Measurements from ENCODE around the gene CHI3L2. TPM values are rescaled to one million over a fixed set of nuclear protein-coding genes. Genes with fewer than 3 reads are reported as not detected.
A peak's percentile ranks its signal among the peaks of the same experiment; 100 is the strongest.

The CHI3L2 gene
- total RNA-seq, 2 experiments from 2014 or later = 9.2 to 10.4 TPM

GRCh38 chr1:111232134-111232533, 4.6 kb downstream of the CHI3L2 start:
- DNase-seq (no peak), ATAC-seq (no peak)
- no peak overlapping the region for H3K27ac Mint-ChIP-seq
- H3K4me1 Mint-ChIP-seq (ENCODE audit: low read depth) = peaks cover 43% of the 10 kb centered on the region
- H3K4me3 Mint-ChIP-seq = no peak overlapping the region
- TF ChIP-seq CTCF (IDR thresholded peaks at IDR 0.05) = no peak
- H3K36me3 Mint-ChIP-seq (ENCODE audit: low read depth) = peaks cover 10% of the 10 kb centered on the region
- ChIA-PET POLR2A (interaction anchor here (0.6 to 1.6 kb wide), 3 partner anchors 12 to 93 kb away, joined by 3 to 4 read pairs (median 3); partner anchors contain the start of gene DRAM2), CTCF (interaction anchor here (1.1 to 1.6 kb wide), 2 partner anchors 39 to 168 kb away, joined by 3 to 5 read pairs; no protein-coding TSS in a partner anchor)
- intact Hi-C loops (cut with micrococcal nuclease) = no loop called here
- H3K27me3 Mint-ChIP-seq = no peaks in the 10 kb centered on the region
- H3K9me3 Mint-ChIP-seq = peaks cover 2% of the 10 kb centered on the region

- H3K27me3 Mint-ChIP-seq = no peaks in the 10 kb centered on the region
- DNase-seq (no peak), ATAC-seq (no peak)
- peaks cover 25% of the 10 kb centered on the region for H3K4me1 Mint-ChIP-seq (ENCODE audit: low read depth)
- ChIA-PET POLR2A (no interaction called here), CTCF (no interaction called here)
- H3K36me3 Mint-ChIP-seq (ENCODE audit: low read depth) = peaks cover 13% of the 10 kb centered on the region
- intact Hi-C loops (cut with micrococcal nuclease) = no loop called here
- no peak overlapping the region for H3K27ac Mint-ChIP-seq
- H3K4me3 Mint-ChIP-seq = no peak overlapping the region
- no peak for TF ChIP-seq CTCF (IDR thresholded peaks at IDR 0.05)
- H3K9me3 Mint-ChIP-seq = peaks cover 2% of the 10 kb centered on the region
These were observed 6.7 kb downstream of the CHI3L2 start for GRCh38 chr1:111234258-111234657.

GRCh38 chr1:111234866-111235265, 7.4 kb downstream of the CHI3L2 start:
- H3K4me3 Mint-ChIP-seq = no peak overlapping the region
- intact Hi-C loops (cut with micrococcal nuclease) = no loop called here
- ChIA-PET POLR2A (no interaction called here), CTCF (interaction anchor here (0.6 to 2.5 kb wide), 2 partner anchors 12 to 111 kb away, joined by 3 to 10 read pairs; no protein-coding TSS in a partner anchor)
- no peak for TF ChIP-seq CTCF (IDR thresholded peaks at IDR 0.05)
- H3K27me3 Mint-ChIP-seq = no peaks in the 10 kb centered on the region
- no peak for DNase-seq
- H3K4me1 Mint-ChIP-seq (ENCODE audit: low read depth) = peaks cover 22% of the 10 kb centered on the region
- peak; percentile 51 for ATAC-seq
- H3K27ac Mint-ChIP-seq = no peak overlapping the region
- H3K9me3 Mint-ChIP-seq = peaks cover 2% of the 10 kb centered on the region
- peaks cover 13% of the 10 kb centered on the region for H3K36me3 Mint-ChIP-seq (ENCODE audit: low read depth)

GRCh38 chr1:111236379-111236778, 8.9 kb downstream of the CHI3L2 start:
- Mint-ChIP-seq H3K27ac (no peak overlapping the region), H3K4me1 (ENCODE audit: low read depth) (peaks cover 10% of the 10 kb centered on the region), H3K36me3 (ENCODE audit: low read depth) (peaks cover 6% of the 10 kb centered on the region), H3K9me3 (no peaks in the 10 kb centered on the region), H3K27me3 (no peaks in the 10 kb centered on the region), H3K4me3 (no peak overlapping the region)
- CTCF ChIA-PET = interaction anchor here (1.2 to 2.5 kb wide), 2 partner anchors 13 to 21 kb away, joined by 3 to 10 read pairs; no protein-coding TSS in a partner anchor
- ATAC-seq (no peak), DNase-seq (no peak)
- TF ChIP-seq CTCF (IDR thresholded peaks at IDR 0.05) = no peak
- POLR2A ChIA-PET = no interaction called here
- intact Hi-C loops (cut with micrococcal nuclease) = no loop called here

- ChIA-PET CTCF (interaction anchor here (1.2 to 2.5 kb wide), 2 partner anchors 14 to 21 kb away, joined by 3 to 10 read pairs; no protein-coding TSS in a partner anchor), POLR2A (no interaction called here)
- Mint-ChIP-seq H3K27ac (no peak overlapping the region), H3K27me3 (no peaks in the 10 kb centered on the region), H3K4me1 (ENCODE audit: low read depth) (peaks cover 10% of the 10 kb centered on the region), H3K9me3 (no peaks in the 10 kb centered on the region), H3K4me3 (no peak overlapping the region), H3K36me3 (ENCODE audit: low read depth) (peaks cover 6% of the 10 kb centered on the region)
- intact Hi-C loops (cut with micrococcal nuclease) = no loop called here
- TF ChIP-seq CTCF (IDR thresholded peaks at IDR 0.05) = no peak
- ATAC-seq (no peak), DNase-seq (no peak)
These were observed 9.3 kb downstream of the CHI3L2 start for GRCh38 chr1:111236806-111237205.

Data from activated CD8-positive, alpha-beta T cell treated with anti-CD3 and anti-CD28 coated beads for 36 hours (primary cell).